Left lobe of liver (tissue), 2 donors: ENCODE results near the gene SBK3. TPM values are rescaled to one million over a fixed set of nuclear protein-coding genes. Genes with fewer than 3 reads are reported as not detected.
"Not testable (repeated sequence)": the region's sequence is repeated elsewhere in the genome, so short reads cannot be mapped to it uniquely, and the experiment has no call there.

Experiments
- ATAC-seq: fragments of 200-7000 bp; cut with Tn5 transposase; one replicate; pipeline ENCODE4 v1.9.1; 2020; ENCODE audit warnings: mild to moderate bottlenecking, moderate library complexity
- DNase-seq: peaks from one replicate; pipeline ENCODE4 v3.0.0-alpha.2; 2020; ENCODE audit warnings: low spot score
- total RNA-seq: library from RNA; stranded (reverse); gene quantifications from one replicate; pipeline ENCODE4 v1.2.1, GENCODE V29; 2021
- donor health status: DM: no; HTN: no; CAD: no; lungs with moderate emphysema.
- donor health status: DM: no; HTN: yes; CAD: no.

Gene SBK3, protein sequence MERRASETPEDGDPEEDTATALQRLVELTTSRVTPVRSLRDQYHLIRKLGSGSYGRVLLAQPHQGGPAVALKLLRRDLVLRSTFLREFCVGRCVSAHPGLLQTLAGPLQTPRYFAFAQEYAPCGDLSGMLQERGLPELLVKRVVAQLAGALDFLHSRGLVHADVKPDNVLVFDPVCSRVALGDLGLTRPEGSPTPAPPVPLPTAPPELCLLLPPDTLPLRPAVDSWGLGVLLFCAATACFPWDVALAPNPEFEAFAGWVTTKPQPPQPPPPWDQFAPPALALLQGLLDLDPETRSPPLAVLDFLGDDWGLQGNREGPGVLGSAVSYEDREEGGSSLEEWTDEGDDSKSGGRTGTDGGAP
- not detected for total RNA-seq

DNA sequence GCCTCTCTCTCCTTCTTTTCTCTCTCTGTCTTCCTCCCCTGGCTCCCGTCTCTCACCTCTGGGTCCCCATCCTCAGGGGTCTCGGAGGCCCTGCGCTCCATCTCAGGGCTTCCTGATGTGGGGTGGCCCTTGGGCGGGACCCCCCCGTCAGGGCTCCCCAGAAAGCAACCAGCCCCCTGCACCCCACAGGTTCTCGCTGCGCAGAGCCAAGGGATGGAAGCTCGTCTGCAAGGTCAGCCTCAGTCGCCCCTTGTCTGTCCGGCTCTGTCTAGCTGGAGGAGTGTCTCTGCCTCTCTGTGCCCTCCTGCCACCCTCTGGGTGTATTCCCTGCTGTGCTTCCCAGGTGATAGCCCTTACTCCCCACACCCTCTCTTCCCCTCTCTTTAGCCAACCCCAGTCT is at the start of gene SBK3:
TSS of gene SBK3 (minus strand) at position 101 of the 400 bp plus-strand sequence. CDS start at position 101, 0 bp downstream.
- DNase-seq (no peak), ATAC-seq (no peak)

DNA sequence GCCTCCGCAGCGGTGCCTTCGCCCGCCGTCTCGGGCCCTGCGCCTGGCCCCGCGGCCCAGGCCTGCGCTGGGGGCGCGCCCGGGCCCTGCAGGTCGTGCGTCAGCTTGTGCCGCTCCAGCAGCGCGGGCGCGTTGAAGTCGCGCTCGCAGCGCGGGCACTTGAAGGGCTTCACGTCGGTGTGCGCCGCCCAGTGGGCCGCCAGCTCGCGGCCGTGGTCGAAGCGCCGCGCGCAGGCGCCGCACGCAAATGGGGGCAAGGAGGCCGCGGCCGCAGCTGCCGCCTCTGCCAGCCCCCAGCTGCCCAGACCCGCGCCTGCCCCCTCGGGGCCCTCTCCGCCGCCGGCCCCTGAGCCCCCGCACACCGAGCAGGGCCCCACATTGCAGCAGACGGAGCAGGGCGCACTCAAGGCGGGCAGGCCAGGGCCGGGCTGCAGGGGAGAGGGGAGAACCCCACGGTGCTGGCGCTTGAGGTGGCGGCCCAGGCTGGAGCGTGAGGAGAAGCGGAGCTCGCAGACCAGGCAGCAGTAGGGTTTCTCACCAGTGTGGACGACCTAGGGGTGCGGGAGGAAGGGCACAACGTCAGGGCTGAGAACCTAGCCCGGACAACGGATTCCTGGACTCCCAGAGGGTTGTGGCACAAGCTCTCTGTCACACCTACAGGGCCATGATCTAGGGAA is 47.9 kb upstream of the SBK3 start:
- ATAC-seq = no peak
- no peak for DNase-seq

DNA sequence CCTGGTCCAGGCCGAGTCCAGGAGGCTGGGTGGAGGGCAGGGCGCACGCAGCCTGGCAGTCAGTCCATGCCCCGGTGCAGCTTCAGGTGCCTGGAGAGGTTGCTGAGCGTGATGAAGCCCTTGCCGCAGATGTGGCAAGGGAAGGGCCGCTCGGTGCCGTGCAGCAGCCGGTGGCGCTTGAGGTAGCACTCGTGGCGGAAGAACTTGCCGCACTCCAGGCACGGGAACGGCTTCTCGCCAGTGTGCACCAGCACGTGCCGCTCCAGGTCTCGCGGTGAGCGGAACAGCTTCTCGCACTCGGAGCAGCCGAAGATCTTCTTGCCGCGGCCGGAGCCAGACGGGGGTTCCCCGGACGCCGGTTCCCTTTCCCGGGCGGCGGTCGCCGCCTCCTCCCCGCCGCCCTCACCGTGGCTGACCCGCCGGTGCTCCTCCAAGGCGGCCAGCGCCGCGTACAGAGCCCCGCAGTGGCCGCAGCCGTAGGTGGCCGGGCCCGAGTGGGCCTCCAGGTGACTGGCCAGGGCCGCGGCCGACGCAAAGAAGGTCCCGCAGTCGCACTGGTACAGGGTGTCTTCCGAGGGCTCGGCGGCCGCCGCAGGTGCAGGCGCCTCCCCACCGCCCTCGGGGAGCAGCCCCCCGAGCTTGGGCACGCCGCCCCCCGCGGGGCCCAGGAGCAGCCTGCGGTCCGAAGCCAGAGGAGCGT is 47.2 kb upstream of the SBK3 start:
- ATAC-seq (no peak), DNase-seq (no peak)

DNA sequence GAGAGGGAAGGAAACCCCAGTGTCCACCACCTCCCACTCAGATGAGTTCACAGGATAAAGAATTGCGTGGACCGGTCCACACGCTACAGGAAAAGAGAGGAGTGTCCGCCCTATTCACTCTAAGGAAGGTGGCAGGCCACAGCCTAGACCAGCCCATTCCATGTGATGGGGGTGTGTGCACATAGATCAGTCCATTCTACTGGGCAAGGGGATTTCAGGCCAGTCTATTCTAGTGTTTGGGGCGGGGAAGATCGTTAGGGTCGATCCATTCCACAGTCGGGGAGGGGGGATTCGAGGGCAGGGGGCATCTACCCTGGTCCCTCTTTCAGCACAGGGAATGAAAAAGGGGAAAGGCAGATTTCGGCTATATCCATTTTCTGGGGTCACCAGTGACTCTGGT is 46.2 kb upstream of the SBK3 start:
- ATAC-seq = no peak
- no peak for DNase-seq

DNA sequence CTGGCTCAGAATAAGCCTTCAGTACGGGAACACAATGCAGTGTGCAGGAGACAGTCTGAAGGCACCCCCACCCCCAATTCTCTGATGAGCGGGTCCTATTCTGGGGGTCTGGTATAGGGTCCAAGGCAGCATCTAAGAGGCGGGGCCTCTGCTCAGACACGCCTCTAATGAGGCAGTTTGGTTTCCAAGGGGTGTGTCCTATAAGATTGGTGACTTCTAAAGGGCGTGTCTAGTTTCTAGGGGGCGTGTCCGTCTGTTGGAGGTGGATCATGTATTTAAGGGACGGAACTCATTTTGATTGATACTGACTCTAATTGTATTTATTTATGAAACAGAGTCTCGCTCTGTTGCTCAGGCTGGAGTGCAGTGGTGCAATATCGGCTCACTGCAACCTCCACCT is 45.3 kb upstream of the SBK3 start:
- no peak for ATAC-seq
- no peak for DNase-seq

DNA sequence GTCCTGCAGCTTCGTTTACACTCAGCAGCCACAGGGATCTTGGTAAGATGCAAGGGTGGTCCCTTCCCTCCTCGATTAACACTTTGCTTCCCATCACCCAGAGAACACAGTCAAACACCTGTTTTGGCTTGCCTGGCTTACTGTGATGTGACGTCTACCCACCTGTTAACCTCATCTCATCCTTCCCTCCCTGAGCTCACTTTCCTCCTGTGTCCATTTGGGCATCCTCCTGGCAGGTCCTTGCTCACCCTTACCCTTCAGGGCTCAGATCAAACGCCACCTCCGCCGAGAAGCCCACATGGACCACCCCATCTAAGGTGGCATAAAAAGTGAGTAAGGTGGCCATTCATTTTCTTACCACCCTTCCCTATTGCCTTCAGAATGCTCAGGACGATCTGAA is 44.8 kb upstream of the SBK3 start:
- no peak for ATAC-seq

DNA sequence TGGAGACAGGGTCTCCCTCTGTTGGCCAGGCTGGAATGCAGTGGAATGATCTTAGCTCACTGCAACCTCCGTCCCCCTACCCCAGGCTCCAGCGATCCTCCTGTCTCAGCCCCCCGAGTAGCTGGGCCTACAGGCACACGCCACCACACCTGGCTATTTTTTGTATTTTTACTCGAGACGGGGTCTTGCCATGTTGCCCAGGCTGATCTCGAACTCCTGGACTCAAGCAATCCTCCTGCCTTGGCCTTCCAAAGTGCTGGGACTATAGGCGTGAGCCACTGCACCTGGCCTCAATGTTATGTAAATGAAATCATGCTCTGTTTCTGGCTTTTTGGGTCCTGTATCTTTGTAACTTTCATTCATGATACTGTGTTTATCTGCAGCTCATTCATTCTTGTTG is 43.4 kb upstream of the SBK3 start:
- DNase-seq = no peak
- ATAC-seq = no peak

More for the DNA sequence above, 44.8 kb upstream of the SBK3 start:
- DNase-seq = no peak

DNA sequence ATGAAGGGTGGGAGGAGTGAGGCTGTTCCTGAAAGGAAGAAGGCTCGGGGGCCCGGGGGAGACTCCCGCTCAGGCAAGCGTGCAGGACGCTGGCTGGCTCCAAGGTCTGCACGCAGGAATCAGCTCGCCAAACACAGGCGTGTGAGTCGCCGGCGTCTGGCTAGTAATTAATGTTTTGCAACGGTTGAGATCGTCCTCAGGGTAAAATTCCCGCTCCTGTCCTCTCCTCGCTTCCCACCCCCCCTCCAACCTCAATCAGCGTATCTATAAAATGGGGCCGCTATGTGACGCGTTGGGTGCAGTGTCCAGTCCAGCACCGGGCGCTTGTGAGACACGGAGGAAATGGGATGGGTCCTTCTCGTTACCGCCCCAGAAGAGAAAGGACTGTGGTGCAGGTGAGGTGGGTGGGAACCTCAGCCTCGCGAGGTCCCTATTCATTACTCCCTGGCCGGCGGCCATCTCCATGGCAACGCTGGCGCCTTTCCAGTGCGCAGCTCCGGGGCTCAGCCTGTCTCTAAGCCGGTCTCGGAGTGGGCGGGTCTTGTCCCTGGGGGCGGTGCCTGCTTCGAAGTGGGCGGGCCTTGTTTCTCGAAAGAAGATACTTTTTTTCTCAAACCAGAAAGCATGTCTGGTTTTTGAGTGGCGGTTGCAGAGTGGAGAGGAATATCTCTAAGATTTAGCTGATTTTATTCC is 41.8 kb upstream of the SBK3 start:
- peak; percentile 93 for ATAC-seq
- DNase-seq = peak; percentile 95

DNA sequence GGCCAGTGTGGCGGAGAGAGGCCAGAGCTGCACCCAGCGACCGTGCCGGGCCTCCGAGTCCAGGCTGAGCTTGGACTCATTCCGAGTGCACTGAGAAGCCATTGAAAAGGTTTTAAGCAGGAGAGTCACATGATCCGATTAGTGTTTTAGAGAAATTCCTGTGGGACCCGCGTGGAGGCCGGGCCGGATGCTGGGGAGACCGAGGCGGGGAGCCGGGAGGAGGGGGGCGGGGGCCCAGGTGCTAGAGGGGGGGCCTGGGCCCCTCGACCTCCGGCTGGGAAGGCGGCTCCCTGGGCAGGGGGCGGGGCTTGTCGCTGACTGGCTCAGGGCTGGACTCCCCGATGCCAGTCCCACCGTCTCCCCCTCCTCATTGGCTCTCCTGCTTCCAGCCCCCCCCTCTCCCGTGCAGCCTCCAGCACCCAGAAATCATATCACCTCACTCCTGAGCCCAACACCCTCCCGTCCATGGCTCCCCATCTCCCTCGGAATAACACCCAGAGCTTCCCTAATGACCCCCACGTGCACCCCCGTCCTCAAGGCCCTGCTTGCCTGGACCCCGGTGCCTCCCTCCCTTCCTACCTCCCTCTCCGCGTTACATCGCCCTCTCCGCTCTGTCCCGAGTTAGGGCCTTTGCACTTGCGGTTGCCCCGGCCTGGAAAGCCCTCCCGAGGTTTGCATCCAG is 40.5 kb upstream of the SBK3 start:
- DNase-seq (no peak), ATAC-seq (peak; percentile 27)

DNA sequence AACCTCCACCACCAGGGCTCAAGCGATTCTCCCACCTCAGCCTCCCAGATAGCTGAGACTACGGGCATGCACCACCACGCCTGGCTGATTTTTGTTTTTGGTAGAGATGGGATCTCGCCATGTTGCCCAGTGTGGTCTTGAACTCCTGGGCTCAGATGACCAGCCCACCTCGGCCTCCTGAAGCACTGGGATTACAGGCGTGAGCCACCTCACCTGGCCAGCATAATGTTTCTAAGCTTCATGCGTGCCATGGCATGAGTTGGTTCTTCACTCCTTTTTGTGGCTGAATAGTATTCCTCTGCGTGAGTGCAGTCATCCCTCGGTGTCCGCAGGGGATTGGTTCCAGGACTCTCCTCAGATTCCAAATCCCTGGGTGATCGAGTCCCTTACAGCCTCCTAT is 39.5 kb upstream of the SBK3 start:
- ATAC-seq = no peak
- no peak for DNase-seq

DNA sequence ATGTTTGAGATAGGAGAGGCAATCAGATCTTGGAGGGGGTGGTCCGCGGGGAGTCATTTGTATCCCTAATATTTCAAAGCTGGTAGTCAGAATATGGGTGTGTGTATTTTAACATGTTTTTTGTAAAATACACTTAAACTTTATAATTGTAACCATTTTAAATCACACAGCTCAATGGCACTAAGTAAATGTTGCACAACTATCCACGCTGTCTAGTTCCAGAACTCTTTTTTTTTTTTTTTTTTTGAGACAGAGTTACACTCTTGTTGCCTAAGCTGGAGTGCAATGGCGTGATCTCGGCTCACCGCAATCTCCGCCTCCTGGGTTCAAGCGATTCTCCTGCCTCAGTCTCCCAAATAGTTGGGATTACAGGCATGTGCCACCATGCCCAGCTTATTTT is 38.6 kb upstream of the SBK3 start:
- DNase-seq = not testable (repeated sequence)

DNA sequence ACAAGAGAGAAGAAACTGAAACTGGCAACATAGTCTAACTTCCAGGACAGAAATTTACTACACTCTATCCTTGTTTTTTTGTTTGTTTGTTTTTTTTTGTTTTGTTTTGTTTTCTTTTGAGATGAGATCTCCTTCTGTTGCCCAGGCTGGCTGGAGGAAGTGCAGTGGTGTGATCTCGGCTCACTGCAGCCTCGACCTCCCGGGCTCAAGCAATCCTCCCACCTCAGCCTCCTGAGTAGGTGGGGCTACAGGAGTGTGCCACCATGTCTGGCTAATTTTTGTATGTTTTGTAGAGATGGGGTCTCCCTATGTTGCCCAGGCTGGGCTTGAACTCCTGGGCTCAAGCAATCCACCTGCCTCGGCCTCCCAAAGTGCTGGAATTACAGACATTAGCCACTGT is 36.9 kb upstream of the SBK3 start:
- not testable (repeated sequence) for DNase-seq, ATAC-seq

More for the DNA sequence above, 38.6 kb upstream of the SBK3 start:
- ATAC-seq = peak; percentile 14

DNA sequence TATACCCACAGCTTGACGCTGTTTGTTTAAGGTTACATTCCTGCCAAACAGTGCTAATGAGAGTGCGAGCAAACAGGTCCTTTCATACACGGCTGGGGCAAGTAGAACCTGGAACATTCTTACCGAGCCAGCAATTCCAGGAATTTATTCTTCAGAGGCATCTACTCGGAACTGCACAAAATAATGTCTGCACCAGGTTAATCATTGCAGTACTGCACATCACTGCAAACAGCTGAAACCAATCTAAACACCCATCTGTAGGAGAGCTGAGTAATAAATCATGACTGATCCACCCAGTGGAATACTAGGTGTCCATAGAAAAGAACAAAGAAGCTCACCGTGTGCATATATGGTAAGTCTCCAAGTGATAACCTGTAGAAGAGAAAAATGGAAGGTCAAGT is 36.5 kb upstream of the SBK3 start:
- DNase-seq = no peak
- peak; percentile 12 for ATAC-seq

DNA sequence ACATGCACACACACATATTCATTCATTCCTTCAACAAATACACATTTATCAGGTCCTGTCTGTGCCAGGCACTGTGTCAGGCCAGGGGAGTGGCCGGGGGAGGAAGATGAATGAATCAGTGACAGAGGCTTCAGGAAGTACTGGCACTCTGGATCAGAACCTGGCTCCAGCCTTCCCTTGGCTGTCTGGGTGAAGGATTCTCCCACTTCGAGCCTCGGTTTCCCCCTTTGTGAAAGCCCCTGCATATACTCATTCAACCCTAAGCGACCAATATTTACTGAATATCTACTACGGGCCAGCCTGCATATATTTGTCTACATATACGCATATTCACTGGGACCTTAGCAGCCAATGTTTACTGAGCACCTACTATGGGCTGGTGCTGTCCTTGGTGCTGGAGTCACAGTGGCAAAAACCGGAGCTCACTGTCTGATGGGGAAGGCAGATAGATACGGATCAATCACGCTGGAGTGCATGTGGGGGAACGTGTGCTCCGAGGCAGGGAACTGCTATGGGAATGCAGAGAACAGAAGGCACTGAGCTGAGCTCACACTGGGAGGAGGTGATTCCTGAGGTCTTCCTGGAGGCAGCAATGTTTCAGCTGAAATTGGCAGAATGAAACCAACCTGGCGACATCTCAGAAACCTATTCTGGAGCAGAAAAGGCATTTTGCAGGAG is 35.9 kb upstream of the SBK3 start:
- DNase-seq = no peak
- ATAC-seq = peak; percentile 50

DNA sequence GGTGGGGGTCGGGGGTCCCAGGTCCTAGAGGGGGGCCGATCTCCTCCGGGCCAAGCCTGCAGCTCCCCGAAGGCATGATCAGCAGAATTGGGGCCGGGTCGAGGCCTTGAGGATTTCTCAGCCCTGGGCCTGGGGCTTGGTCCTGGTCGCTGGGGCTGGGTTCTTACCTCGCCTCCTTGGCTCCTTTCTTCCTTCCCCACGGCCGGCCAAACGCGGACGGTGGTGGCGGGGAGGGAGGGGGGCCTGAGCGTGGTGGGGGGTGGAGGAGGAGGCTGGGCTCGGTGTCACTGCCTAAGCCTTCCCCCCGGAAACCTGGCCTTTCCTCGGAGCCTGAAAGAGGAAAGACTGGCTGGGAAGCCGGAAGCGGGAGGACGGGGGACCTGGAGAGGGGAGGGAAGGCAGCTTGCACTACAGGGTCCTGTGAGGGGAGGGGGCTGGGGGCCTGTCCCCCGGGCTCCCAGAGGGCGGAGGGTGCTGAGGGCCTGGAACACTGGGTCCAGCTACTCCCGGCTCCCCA is 35.3 kb upstream of the SBK3 start, which contains the start of gene ZNF579:
TSS of gene ZNF579 (minus strand) at position 221 of the 517 bp plus-strand sequence. CDS start 1,209 bp downstream, outside the sequence.
- DNase-seq = peak; percentile 77
- peak; percentile 78 for ATAC-seq

DNA sequence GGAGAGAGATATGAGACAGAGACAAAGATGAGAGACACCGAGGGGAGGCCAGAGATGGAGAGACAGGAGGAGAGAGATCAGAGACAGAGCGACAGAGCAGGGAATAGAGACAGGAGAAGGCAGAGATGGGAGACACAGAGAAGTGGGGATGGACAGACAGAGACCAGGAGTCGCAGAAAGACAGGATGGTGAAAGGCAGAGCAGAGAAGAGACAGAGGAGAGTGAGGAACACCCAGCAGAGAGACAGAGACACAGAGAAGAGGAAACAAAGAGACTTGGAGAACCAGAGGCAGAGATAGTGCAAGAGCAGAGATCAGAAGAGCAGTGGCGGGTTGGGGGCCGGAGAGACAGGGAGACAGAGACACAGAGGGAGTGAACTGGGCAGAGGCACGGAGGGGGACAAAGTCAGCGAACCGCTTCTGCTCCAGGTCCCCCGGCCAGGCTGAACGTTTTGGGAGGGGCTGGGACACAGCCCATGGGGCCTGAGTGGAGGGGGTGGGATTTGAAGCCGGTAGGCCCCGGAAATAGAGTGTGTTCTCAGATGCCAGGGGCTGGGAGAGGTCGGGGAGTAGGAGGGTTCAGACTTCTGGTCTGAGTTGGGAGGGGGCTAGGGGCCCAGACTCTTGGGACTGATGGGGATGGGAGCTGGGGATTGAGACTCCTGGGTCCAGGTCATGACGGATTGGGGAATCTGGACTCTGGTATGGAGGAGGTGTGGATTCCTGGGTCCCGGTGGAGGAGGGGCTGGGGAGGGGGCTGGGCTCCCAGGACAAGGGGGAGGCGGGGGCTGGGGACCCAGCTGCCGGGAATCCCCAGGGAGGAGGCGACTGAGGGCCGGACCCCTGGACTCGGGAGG is 34.7 kb upstream of the SBK3 start:
- DNase-seq (no peak), ATAC-seq (peak; percentile 7)

DNA sequence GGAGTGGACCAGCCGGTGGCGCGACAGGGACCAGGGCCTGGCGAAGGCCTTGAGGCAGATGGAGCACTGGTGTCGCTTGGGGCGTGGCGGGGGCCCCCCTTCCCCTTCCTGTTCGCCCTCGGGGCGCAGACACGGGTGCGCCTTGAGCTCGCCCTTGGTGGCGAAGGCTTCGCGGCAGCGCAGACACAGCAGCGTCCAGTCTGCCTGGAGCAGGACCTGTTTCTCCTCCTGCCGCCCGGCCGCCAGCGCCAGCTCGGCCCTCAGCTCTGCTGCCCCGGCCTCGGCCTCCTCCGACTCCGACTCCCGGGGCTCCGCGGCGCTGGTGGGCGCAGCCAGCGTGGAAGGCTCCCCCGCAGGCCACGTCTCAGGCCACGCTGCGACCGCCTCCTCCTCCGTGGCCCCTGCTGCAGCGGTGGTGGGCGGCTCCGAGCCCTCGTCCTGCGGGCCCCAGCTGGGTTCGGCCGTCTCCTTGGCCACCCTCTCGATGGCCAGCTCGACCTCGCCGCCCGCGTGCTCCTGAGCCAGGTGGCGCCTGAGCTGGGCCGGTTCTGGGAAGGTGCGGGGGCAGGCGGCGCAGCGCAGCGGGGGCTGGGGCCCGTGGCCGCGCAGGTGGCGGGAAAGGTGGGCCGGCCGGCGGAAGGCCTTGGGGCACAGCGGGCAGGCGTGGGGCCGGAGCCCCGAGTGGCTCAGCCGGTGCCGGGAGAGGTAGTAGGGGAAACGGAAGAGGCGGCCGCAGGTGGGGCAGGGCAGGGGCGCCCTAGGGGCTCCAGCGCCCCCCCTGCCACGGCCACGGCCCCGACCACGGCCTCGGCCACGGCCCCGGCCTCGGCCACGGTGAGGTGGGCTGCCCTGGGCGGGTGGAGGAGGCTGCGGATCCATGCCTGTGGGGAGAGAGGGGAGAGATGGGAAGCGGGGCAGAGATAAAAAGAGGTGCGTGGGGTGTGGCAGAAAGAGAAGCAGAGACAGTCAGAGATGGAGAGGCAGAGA is 33.7 kb upstream of the SBK3 start:
- ATAC-seq = no peak
- DNase-seq = no peak
